HG02970 (cell line): Measurements from ENCODE around the gene CDKAL1.
"Not testable (repeated sequence)": the region's sequence is repeated elsewhere in the genome, so short reads cannot be mapped to it uniquely, and the experiment has no call there.

ENCODE experiments used
- ATAC-seq: cut with Tn5 transposase; IDR thresholded peaks from one replicate; pipeline ENCODE4 v1.9.1; 2021; ENCODE audit warnings: mild to moderate bottlenecking, moderate library complexity, moderate number of reproducible peaks; ENCODE audit not compliant: unreplicated experiment, low FRiP score

Gene CDKAL1

GRCh38 chr6:20549398-20549797 is 15.1 kb downstream of the CDKAL1 start:
- not testable (repeated sequence) for ATAC-seq

GRCh38 chr6:20554326-20554725 is 20.1 kb downstream of the CDKAL1 start:
- ATAC-seq = no peak

GRCh38 chr6:20554817-20555216 is 20.6 kb downstream of the CDKAL1 start:
- no peak for ATAC-seq

GRCh38 chr6:20559924-20560551 is 25.8 kb downstream of the CDKAL1 start:
- ATAC-seq = no peak

- no peak for ATAC-seq
Observed at GRCh38 chr6:20563377-20563776, 29.1 kb downstream of the CDKAL1 start.

- ATAC-seq = no peak
Observed at GRCh38 chr6:20564269-20564668, 30.0 kb downstream of the CDKAL1 start.

- no peak for ATAC-seq
Observed at GRCh38 chr6:20564777-20565176, 30.5 kb downstream of the CDKAL1 start.

GRCh38 chr6:20565342-20565741 is 31.1 kb downstream of the CDKAL1 start:
- no peak for ATAC-seq

GRCh38 chr6:20566109-20566508 is 31.9 kb downstream of the CDKAL1 start:
- no peak for ATAC-seq

GRCh38 chr6:20569000-20569610 is 34.8 kb downstream of the CDKAL1 start:
- ATAC-seq = no peak

- ATAC-seq = no peak
Observed at GRCh38 chr6:20571261-20571660, 37.0 kb downstream of the CDKAL1 start.

- ATAC-seq = no peak
Observed at GRCh38 chr6:20572288-20572687, 38.0 kb downstream of the CDKAL1 start.

GRCh38 chr6:20572940-20573339 is 38.7 kb downstream of the CDKAL1 start:
- ATAC-seq = no peak

GRCh38 chr6:20574355-20574754 is 40.1 kb downstream of the CDKAL1 start:
- ATAC-seq = no peak

GRCh38 chr6:20575125-20575524 is 40.9 kb downstream of the CDKAL1 start:
- ATAC-seq = no peak

GRCh38 chr6:20575704-20576451 is 41.6 kb downstream of the CDKAL1 start:
- ATAC-seq = no peak

- ATAC-seq = no peak
Observed at GRCh38 chr6:20577173-20577688, 43.0 kb downstream of the CDKAL1 start.

GRCh38 chr6:20581070-20581469 is 46.8 kb downstream of the CDKAL1 start:
- no peak for ATAC-seq

- ATAC-seq = no peak
Observed at GRCh38 chr6:20582586-20583443, 48.6 kb downstream of the CDKAL1 start.

GRCh38 chr6:20583444-20583800 is 49.2 kb downstream of the CDKAL1 start:
- ATAC-seq = no peak
